AG04450 (cell line): ENCODE data around the gene AAGAB. TPM values are rescaled to one million over a fixed set of nuclear protein-coding genes. Genes with fewer than 3 reads are reported as not detected.

Experiments
- CTCF ChIA-PET: fragments of 300-600, 350-600 bp; formaldehyde crosslinking; extraction: SDS; loops from one replicate; lab custom pipeline; 2022; ENCODE audit warnings: antibody characterized with exemption, inconsistent platforms; lab: Charles Lee
- POLR2A ChIA-PET: fragments of 350-600 bp; formaldehyde crosslinking; extraction: SDS; loops from one replicate; lab custom pipeline; 2021; ENCODE audit warnings: antibody characterized with exemption, inconsistent platforms; lab: Yijun Ruan, JAX
- DNase-seq: peaks from one replicate; pipeline ENCODE4 v3.0.0-alpha.2; 2011; ENCODE audit warnings: low read depth, low spot score
- H3K27ac ChIP-seq: one replicate; pipeline ENCODE4 v1.5.1; 2012; ENCODE audit warnings: low read depth, low read length, control low read depth
- H3K27me3 ChIP-seq: one replicate; pipeline ENCODE4 v1.6.0; 2012; ENCODE audit warnings: low read length; ENCODE audit not compliant: control insufficient read depth, insufficient read depth
- H3K4me3 ChIP-seq: 2 replicates; pipeline ENCODE4 v1.5.1; 2011; ENCODE audit warnings: mild to moderate bottlenecking, low read depth, low read length, control low read depth
- H3K9me3 ChIP-seq: 2 replicates; pipeline ENCODE4 v1.5.1; 2012; ENCODE audit warnings: low read length; ENCODE audit not compliant: control insufficient read depth, insufficient read depth
- CTCF ChIP-seq: IDR thresholded peaks from 2 replicates; pipeline ENCODE4 v1.5.1; 2011; ENCODE audit warnings: low read depth, low read length, control low read depth, inconsistent platforms
- polyA plus RNA-seq: library from polyadenylated mRNA; depleted of rRNA; stranded (reverse); fragments of >200 nt; gene quantifications from 2 replicates; pipeline ENCODE4 v1.2.3, GENCODE V29; 2011

The AAGAB gene
- polyA plus RNA-seq, 1 experiment: 58.0 TPM

- Histone ChIP-seq H3K27me3 (no peaks in the 10 kb centered on the region), H3K4me3 (no peak overlapping the region), H3K9me3 (no peaks in the 10 kb centered on the region; the same call in 1 of the 2 replicates), H3K27ac (peak overlapping the region; percentile 96)
- CTCF ChIA-PET: interaction anchor here (1.3 kb wide), 1 partner anchor 219 kb away, joined by 3 read pairs; no protein-coding TSS in a partner anchor
- no peak for TF ChIP-seq CTCF
- no peak for DNase-seq
- POLR2A ChIA-PET: interaction anchor here (2.4 to 4.3 kb wide), 2 partner anchors 11 to 60 kb away, joined by 12 to 44 read pairs; no protein-coding TSS in a partner anchor
These were observed 88.0 kb downstream of the AAGAB start for GRCh38 chr15:67166280-67167009.

GRCh38 chr15:67165254-67166253 is 88.9 kb downstream of the AAGAB start:
- H3K27me3 ChIP-seq: no peaks in the 10 kb centered on the region
- H3K4me3 ChIP-seq: no peak overlapping the region
- TF ChIP-seq CTCF: no peak
- POLR2A ChIA-PET: interaction anchor here (1.0 to 1.2 kb wide), 2 partner anchors 13 to 19 kb away, joined by 3 to 7 read pairs; no protein-coding TSS in a partner anchor
- CTCF ChIA-PET: no interaction called here
- no peaks in the 10 kb centered on the region; the same call in 1 of the 2 replicates for H3K9me3 ChIP-seq
- H3K27ac ChIP-seq: peak overlapping the region; percentile 96
- no peak for DNase-seq

GRCh38 chr15:67164811-67165253 is 89.6 kb downstream of the AAGAB start:
- DNase-seq: no peak
- no peaks in the 10 kb centered on the region; the same call in 1 of the 2 replicates for H3K9me3 ChIP-seq
- CTCF ChIA-PET: no interaction called here
- POLR2A ChIA-PET: interaction anchor here (0.6 to 1.2 kb wide), 3 partner anchors 14 to 39 kb away, joined by 3 to 7 read pairs (median 3); no protein-coding TSS in a partner anchor
- peak overlapping the region; percentile 96 for H3K27ac ChIP-seq
- no peak overlapping the region for H3K4me3 ChIP-seq
- TF ChIP-seq CTCF: no peak
- no peaks in the 10 kb centered on the region for H3K27me3 ChIP-seq

- no peaks in the 10 kb centered on the region; the same call in 1 of the 2 replicates for H3K9me3 ChIP-seq
- H3K4me3 ChIP-seq: no peak overlapping the region
- DNase-seq: no peak
- no peak for TF ChIP-seq CTCF
- CTCF ChIA-PET: interaction anchor here (0.6 to 0.7 kb wide), 3 partner anchors 10 to 221 kb away, joined by 3 to 8 read pairs (median 4); no protein-coding TSS in a partner anchor
- POLR2A ChIA-PET: interaction anchor here (0.6 to 1.2 kb wide), 3 partner anchors 17 to 308 kb away, joined by 3 to 12 read pairs (median 3); no protein-coding TSS in a partner anchor
- no peaks in the 10 kb centered on the region for H3K27me3 ChIP-seq
- peak overlapping the region; percentile 96 for H3K27ac ChIP-seq
These were observed 90.1 kb downstream of the AAGAB start for GRCh38 chr15:67164401-67164791.
